ENCODE data around the gene ZNF19. TPM values are rescaled to one million over a fixed set of nuclear protein-coding genes. Genes with fewer than 3 reads are reported as not detected.

Gene ZNF19
- total and polyA plus RNA-seq, 2 of the 8 experiments (the other 6 are each of a cell fraction or from before 2014, with no cell fraction given) = 1.5 to 3.5 TPM

DNA sequence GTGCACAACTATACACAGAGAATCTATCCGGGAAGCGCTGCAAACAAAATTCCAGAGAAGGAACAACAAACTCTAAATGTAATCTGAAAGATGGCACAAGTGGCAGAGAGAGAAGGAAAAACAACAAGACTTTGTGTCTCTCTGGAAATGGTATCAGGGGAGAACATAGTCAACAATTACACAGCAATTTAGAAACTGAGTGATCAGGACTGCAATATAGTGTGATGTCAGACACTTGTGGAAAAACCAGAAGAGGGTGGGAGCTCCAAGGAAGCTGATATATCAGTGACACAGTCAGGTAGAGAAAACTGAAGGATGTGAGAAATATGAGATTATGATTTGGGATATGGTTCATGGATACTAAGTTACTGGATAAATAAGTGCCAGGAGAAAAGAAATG is 8.2 kb downstream of the ZNF19 start:
- 93% methylated on average over 2 of the region's 2 CpGs; no CpG with 5 or more reads in 1 of the 2 experiments for WGBS, 2 experiments (ENCODE audit: extremely low coverage in 1 of 2, insufficient coverage in 1 of 2, insufficient read length in 1 of 2, insufficient replicate concordance in 2 of 2, low coverage in 1 of 2, low lambda C conversion rate in 2 of 2, missing lambda C conversion rate in 1 of 2)
- no peak overlapping the region for H3K4me3 ChIP-seq (ENCODE audit: extremely low read depth in 1 of 4, insufficient read depth in 2 of 4, low read depth in 3 of 4, low read length in 4 of 4)
- no peak overlapping the region for H3K4ac ChIP-seq (replicated peaks; ENCODE audit: insufficient read length, low read depth, low read length)
- H2AFZ ChIP-seq (ENCODE audit: low read length) = no peak overlapping the region
- no peak overlapping the region for H2BK12ac ChIP-seq (ENCODE audit: low read depth, low read length)
- H3K79me1 ChIP-seq (ENCODE audit: low read depth, low read length) = no peaks in the 10 kb centered on the region
- H3K79me2 ChIP-seq (ENCODE audit: control insufficient read depth in 1 of 2, insufficient read depth in 2 of 2, low read length in 2 of 2) = no peaks in the 10 kb centered on the region
- peaks cover 0 to 1% (median 0%) of the 10 kb centered on the region in 4 experiments; a peak in 1 of 8 replicates for H3K36me3 ChIP-seq (ENCODE audit: control insufficient read depth in 2 of 4, insufficient read depth in 4 of 4, low read length in 3 of 4)
- DNase-seq (ENCODE audit: low read depth in 1 of 2, low spot score in 2 of 2) (no peak), FAIRE-seq (no peak)
- no peak overlapping the region for H3K4me2 ChIP-seq (ENCODE audit: insufficient read depth in 1 of 2, low read depth in 2 of 2, low read length in 2 of 2)
- no peak overlapping the region for H4K91ac ChIP-seq (replicated peaks; ENCODE audit: insufficient read length, low read length)
- no peaks in the 10 kb centered on the region for H3K4me1 ChIP-seq (replicated peaks in 1 of 4; ENCODE audit: control insufficient read depth in 3 of 4, insufficient read depth in 4 of 4, low read length in 3 of 4)
- ChIA-PET CTCF (ENCODE audit: partially characterized antibody) (interaction anchor here (1.4 to 4.0 kb wide), 10 partner anchors 10 to 130 kb away, joined by 3 to 50 read pairs (median 9); partner anchors contain the start of gene ZNF19), POLR2A (ENCODE audit: partially characterized antibody) (interaction anchor here (1.0 to 1.8 kb wide), 4 partner anchors 9 to 18 kb away, joined by 3 read pairs; partner anchors contain the start of gene ZNF23)
- no peak overlapping the region for H3K18ac ChIP-seq (ENCODE audit: extremely low read depth, low read length)
- H4K5ac ChIP-seq (ENCODE audit: insufficient read length, low read depth, low read length) = no peak overlapping the region
- H4K20me1 ChIP-seq (replicated peaks in 1 of 2; ENCODE audit: control insufficient read depth in 1 of 2, insufficient read depth in 2 of 2, low read length in 2 of 2) = no peaks in the 10 kb centered on the region
- H3K9ac ChIP-seq (replicated peaks in 1 of 4; ENCODE audit: extremely low read depth in 1 of 4, low read depth in 3 of 4, low read length in 3 of 4) = no peak overlapping the region
- no peaks in the 10 kb centered on the region for H3K27me3 ChIP-seq (replicated peaks in 1 of 4; ENCODE audit: control insufficient read depth in 3 of 4, extremely low read depth in 1 of 4, insufficient read depth in 3 of 4, low read length in 3 of 4)
- no peak overlapping the region for H2AK5ac ChIP-seq (ENCODE audit: low read depth, low read length)
- H2BK15ac ChIP-seq (ENCODE audit: low read length) = no peak overlapping the region
- no peak overlapping the region for H2BK120ac ChIP-seq (replicated peaks; ENCODE audit: low read depth, low read length)
- no peak overlapping the region for H3K23ac ChIP-seq (ENCODE audit: insufficient read length)
- no peak overlapping the region for H2BK20ac ChIP-seq (ENCODE audit: low read length)
- peaks cover 2% of the 10 kb centered on the region; the same call in 1 of the 2 replicates for H3K23me2 ChIP-seq (ENCODE audit: low read depth, low read length)
- H3K27ac ChIP-seq (ENCODE audit: low read depth, low read length) = no peak overlapping the region
- H4K8ac ChIP-seq (ENCODE audit: extremely low read depth, insufficient read depth, low read length) = no peak overlapping the region
- H3K14ac ChIP-seq (ENCODE audit: insufficient read length) = no peak overlapping the region
- H3K9me3 ChIP-seq (ENCODE audit: insufficient read depth in 2 of 2, low read depth in 1 of 2, low read length in 1 of 2) = no peaks in the 10 kb centered on the region
- no peak overlapping the region for H3K56ac ChIP-seq (replicated peaks; ENCODE audit: insufficient read length, low read depth, low read length)
- H2BK5ac ChIP-seq (ENCODE audit: low read depth, low read length) = no peak overlapping the region
- TF ChIP-seq PHF8 (conservative IDR thresholded peaks at IDR 0.05; ENCODE audit: low read depth, low read length) (no peak), KDM5A (IDR thresholded peaks at IDR 0.05; ENCODE audit: low read length) (no peak), HDAC6 (IDR thresholded peaks at IDR 0.05; ENCODE audit: low read depth, low read length) (no peak), EP300 (IDR thresholded peaks at IDR 0.05; ENCODE audit: borderline replicate concordance in 1 of 2, low read depth in 2 of 2, low read length in 2 of 2) (no peak), SRF (IDR thresholded peaks at IDR 0.05; ENCODE audit: low read depth, low read length) (no peak), CHD2 (IDR thresholded peaks at IDR 0.05; ENCODE audit: low read length) (no peak), RFX5 (IDR thresholded peaks at IDR 0.05; ENCODE audit: borderline replicate concordance, low read depth, low read length) (no peak), CTBP2 (IDR thresholded peaks at IDR 0.05; ENCODE audit: borderline replicate concordance, insufficient read depth, insufficient read length, low read length) (no peak), SP4 (IDR thresholded peaks at IDR 0.05; ENCODE audit: low read length) (no peak), NRF1 (IDR thresholded peaks at IDR 0.05; ENCODE audit: low read depth, low read length) (no peak), NANOG (IDR thresholded peaks at IDR 0.05; ENCODE audit: insufficient read depth, low read depth, low read length, poor library complexity, severe bottlenecking) (no peak)

Measured in H1 (cell line).